ENCODE results near the gene PROKR1. TPM values are rescaled to one million over a fixed set of nuclear protein-coding genes. Genes with fewer than 3 reads are reported as not detected.
A peak's percentile ranks its signal among the peaks of the same experiment; 100 is the strongest.

The PROKR1 gene
- total and polyA plus RNA-seq, 7 experiments from 2014 or later = not detected

DNA sequence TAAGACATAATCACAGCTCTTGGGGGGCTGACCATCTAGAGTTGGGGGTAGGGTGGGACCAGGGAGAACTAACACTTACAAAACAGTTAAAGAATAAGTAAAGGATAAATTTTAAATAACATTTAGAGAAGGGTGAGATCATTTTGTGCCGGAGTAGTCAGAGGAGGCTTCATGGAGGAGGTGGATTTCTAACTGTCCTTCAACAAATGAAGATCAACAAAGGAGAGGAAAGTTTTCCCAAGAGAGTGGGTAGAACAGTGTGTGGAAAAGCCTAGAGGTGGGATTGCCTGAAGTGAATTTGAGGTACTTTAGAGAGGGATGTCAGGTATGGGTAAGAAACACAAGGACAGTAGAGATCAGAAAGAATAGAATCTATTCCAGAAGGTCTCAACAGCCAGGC, 7.3 kb downstream of the PROKR1 start:
- Histone ChIP-seq H3K27me3 (ENCODE audit: control insufficient read depth in 2 of 2, insufficient read depth in 2 of 2, low read length in 2 of 2) (no peaks in the 10 kb centered on the region), H3K36me3 (ENCODE audit: control insufficient read depth in 2 of 3, insufficient read depth in 3 of 3, low read length in 3 of 3) (no peaks in the 10 kb centered on the region), H3K27ac (ENCODE audit: low read depth, low read length) (no peak overlapping the region), H3K4me3 (ENCODE audit: low read length) (no peak overlapping the region), H3K4me1 (ENCODE audit: control insufficient read depth in 2 of 2, insufficient read depth in 2 of 2, low read length in 2 of 2) (peaks cover 6 to 8% of the 10 kb centered on the region in 2 donors), H3K9me3 (ENCODE audit: control insufficient read depth in 2 of 3, low read length in 3 of 3) (no peaks in the 10 kb centered on the region)
- peaks cover 0 to 6% (median 0%) of the 10 kb centered on the region in 11 donors for H3K9me3 Mint-ChIP-seq
- no peak overlapping the region for H3K4me3 Mint-ChIP-seq
- ChIA-PET POLR2A (no interaction called here), CTCF (no interaction called here)
- ATAC-seq = no peak
- intact Hi-C loops (cut with micrococcal nuclease) = loop anchor here in 1 of 2 donors (5.0 to 10.0 kb wide), 3 partner anchors 67 to 266 kb away; partner anchors contain the start of genes APLF and FBXO48
- H3K27me3 Mint-ChIP-seq = peaks cover 10 to 46% (median 32%) of the 10 kb centered on the region in 5 donors
- no peak for DNase-seq
- peak overlapping the region in 1 of 9 donors; percentile 76 for H3K27ac Mint-ChIP-seq
- H3K4me1 Mint-ChIP-seq = peaks cover 16 to 52% (median 20%) of the 10 kb centered on the region in 7 donors
- peaks cover 0 to 4% (median 0%) of the 10 kb centered on the region in 5 donors for H3K36me3 Mint-ChIP-seq

DNA sequence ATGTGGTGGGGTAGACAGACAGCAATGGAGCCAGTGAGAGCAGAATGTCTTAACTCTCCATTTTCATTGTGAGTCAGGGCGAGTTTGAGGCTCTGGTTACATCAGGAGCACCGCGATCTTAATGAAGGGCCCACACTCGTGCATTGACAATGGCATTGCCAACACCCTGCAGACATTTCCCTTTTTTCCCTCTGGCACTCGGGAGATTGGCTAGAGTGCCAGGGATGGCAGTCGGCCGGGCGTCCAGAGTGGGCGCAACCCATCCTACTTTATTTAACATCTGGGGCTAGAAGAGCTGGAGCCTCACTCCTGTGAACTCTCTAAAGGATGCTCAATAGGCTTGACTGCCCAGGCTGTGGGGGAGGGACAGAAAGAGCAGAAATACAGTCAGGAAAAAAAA, 9.7 kb downstream of the PROKR1 start:
- Mint-ChIP-seq H3K36me3 (peaks cover 0 to 3% (median 0%) of the 10 kb centered on the region in 5 donors), H3K4me1 (peaks cover 16 to 49% (median 20%) of the 10 kb centered on the region in 7 donors), H3K9me3 (peaks cover 0 to 3% (median 0%) of the 10 kb centered on the region in 11 donors), H3K27me3 (peaks cover 1 to 43% (median 18%) of the 10 kb centered on the region in 5 donors), H3K4me3 (peak overlapping the region in 2 of 10 donors; percentile 51 to 71), H3K27ac (peak overlapping the region in 2 of 9 donors; percentile 5 to 22)
- Histone ChIP-seq H3K9me3 (ENCODE audit: control insufficient read depth in 2 of 3, low read length in 3 of 3) (no peaks in the 10 kb centered on the region), H3K4me3 (ENCODE audit: low read length) (no peak overlapping the region), H3K4me1 (ENCODE audit: control insufficient read depth in 2 of 2, insufficient read depth in 2 of 2, low read length in 2 of 2) (peaks cover 6 to 8% of the 10 kb centered on the region in 2 donors), H3K36me3 (ENCODE audit: control insufficient read depth in 2 of 3, insufficient read depth in 3 of 3, low read length in 3 of 3) (no peaks in the 10 kb centered on the region), H3K27me3 (ENCODE audit: control insufficient read depth in 2 of 2, insufficient read depth in 2 of 2, low read length in 2 of 2) (no peaks in the 10 kb centered on the region), H3K27ac (ENCODE audit: low read depth, low read length) (no peak overlapping the region)
- ChIA-PET POLR2A (no interaction called here), CTCF (no interaction called here)
- no peak for ATAC-seq
- DNase-seq = no peak
- intact Hi-C loops (cut with micrococcal nuclease) = loop anchor here in 1 of 2 donors (5.0 to 10.0 kb wide), 3 partner anchors 64 to 268 kb away; partner anchors contain the start of genes APLF and FBXO48

DNA sequence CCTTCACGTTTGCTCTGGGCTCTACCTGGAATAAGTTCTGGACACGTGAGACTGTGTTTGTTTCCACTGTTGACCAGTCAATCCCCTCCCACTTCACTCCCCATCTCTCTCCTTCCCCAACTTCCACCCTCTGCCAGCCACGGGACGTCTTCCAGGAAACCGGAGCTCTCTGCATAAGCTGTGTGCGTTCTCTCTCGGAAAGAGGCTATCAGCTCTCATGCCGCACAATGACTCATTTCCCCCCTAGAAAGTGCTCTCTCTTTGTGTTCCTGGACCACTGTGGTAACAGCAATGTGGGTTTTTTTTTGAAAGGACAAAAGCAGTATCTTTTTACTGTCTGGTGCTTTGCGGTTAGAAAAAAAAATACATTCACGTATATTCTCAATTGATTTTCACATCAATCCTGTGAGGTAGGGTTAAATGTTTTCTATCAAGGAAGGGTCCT, 10.2 kb downstream of the PROKR1 start:
- CTCF ChIA-PET = interaction anchor here (0.5 kb wide), 1 partner anchor 15 kb away, joined by 3 read pairs; no protein-coding TSS in a partner anchor
- H3K27me3 Mint-ChIP-seq = peaks cover 4 to 43% (median 17%) of the 10 kb centered on the region in 5 donors
- peaks cover 0 to 3% (median 0%) of the 10 kb centered on the region in 11 donors for H3K9me3 Mint-ChIP-seq
- peaks cover 6 to 8% of the 10 kb centered on the region in 2 donors for H3K4me1 ChIP-seq (ENCODE audit: control insufficient read depth in 2 of 2, insufficient read depth in 2 of 2, low read length in 2 of 2)
- intact Hi-C loops (cut with micrococcal nuclease) = loop anchor here in 1 of 2 donors (5.0 to 10.0 kb wide), 3 partner anchors 64 to 269 kb away; partner anchors contain the start of genes APLF and FBXO48
- peak; percentile 64 for ATAC-seq
- H3K4me3 Mint-ChIP-seq = peak overlapping the region in 2 of 10 donors; percentile 51 to 71
- H3K9me3 ChIP-seq (ENCODE audit: control insufficient read depth in 2 of 3, low read length in 3 of 3) = no peaks in the 10 kb centered on the region
- POLR2A ChIA-PET = no interaction called here
- peaks cover 0 to 3% (median 0%) of the 10 kb centered on the region in 5 donors for H3K36me3 Mint-ChIP-seq
- no peak overlapping the region for H3K27ac ChIP-seq (ENCODE audit: low read depth, low read length)
- no peaks in the 10 kb centered on the region for H3K36me3 ChIP-seq (ENCODE audit: control insufficient read depth in 2 of 3, insufficient read depth in 3 of 3, low read length in 3 of 3)
- H3K4me3 ChIP-seq (ENCODE audit: low read length) = no peak overlapping the region
- H3K27ac Mint-ChIP-seq = peak overlapping the region in 3 of 9 donors; percentile 5 to 58 (median 41)
- H3K27me3 ChIP-seq (ENCODE audit: control insufficient read depth in 2 of 2, insufficient read depth in 2 of 2, low read length in 2 of 2) = no peaks in the 10 kb centered on the region
- peaks cover 16 to 47% (median 20%) of the 10 kb centered on the region in 7 donors for H3K4me1 Mint-ChIP-seq
- DNase-seq = peak in 1 of 9 donors; percentile 53

DNA sequence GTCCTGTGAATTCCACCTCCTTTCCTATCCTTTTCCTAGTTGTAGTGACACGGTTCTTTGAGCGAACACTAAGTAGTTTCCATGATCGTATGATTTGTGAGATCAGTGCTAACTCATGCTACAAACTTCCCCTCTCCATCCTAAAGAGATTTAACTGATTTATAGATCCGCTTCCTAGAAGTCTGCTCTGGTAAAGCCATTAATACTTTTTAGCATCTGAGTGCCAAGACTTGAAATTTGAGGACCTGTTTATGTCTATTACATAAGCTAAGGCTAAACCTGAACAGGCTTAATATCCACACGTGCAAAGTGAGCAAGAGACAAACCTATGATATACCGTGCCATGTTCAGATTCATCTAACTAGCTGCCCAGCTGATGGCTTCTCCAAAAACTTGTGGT, 14.9 kb downstream of the PROKR1 start:
- ATAC-seq = no peak
- no peak overlapping the region for H3K4me3 ChIP-seq (ENCODE audit: low read length)
- no peak overlapping the region for H3K27ac ChIP-seq (ENCODE audit: low read depth, low read length)
- Mint-ChIP-seq H3K36me3 (peaks cover 0 to 3% (median 0%) of the 10 kb centered on the region in 5 donors), H3K9me3 (peaks cover 0 to 3% (median 0%) of the 10 kb centered on the region in 11 donors), H3K4me1 (peaks cover 8 to 19% (median 9%) of the 10 kb centered on the region in 7 donors), H3K27ac (no peak overlapping the region), H3K4me3 (no peak overlapping the region), H3K27me3 (peaks cover 10 to 50% (median 18%) of the 10 kb centered on the region in 5 donors)
- ChIA-PET CTCF (no interaction called here), POLR2A (no interaction called here)
- H3K4me1 ChIP-seq (ENCODE audit: control insufficient read depth in 2 of 2, insufficient read depth in 2 of 2, low read length in 2 of 2) = peaks cover 6 to 8% of the 10 kb centered on the region in 2 donors
- H3K36me3 ChIP-seq (ENCODE audit: control insufficient read depth in 2 of 3, insufficient read depth in 3 of 3, low read length in 3 of 3) = no peaks in the 10 kb centered on the region
- no peaks in the 10 kb centered on the region for H3K27me3 ChIP-seq (ENCODE audit: control insufficient read depth in 2 of 2, insufficient read depth in 2 of 2, low read length in 2 of 2)
- intact Hi-C loops (cut with micrococcal nuclease) = loop anchor here in 1 of 2 donors (10.0 kb wide), 1 partner anchor 273 kb away; no protein-coding TSS in a partner anchor
- no peak for DNase-seq
- H3K9me3 ChIP-seq (ENCODE audit: control insufficient read depth in 2 of 3, low read length in 3 of 3) = no peaks in the 10 kb centered on the region

DNA sequence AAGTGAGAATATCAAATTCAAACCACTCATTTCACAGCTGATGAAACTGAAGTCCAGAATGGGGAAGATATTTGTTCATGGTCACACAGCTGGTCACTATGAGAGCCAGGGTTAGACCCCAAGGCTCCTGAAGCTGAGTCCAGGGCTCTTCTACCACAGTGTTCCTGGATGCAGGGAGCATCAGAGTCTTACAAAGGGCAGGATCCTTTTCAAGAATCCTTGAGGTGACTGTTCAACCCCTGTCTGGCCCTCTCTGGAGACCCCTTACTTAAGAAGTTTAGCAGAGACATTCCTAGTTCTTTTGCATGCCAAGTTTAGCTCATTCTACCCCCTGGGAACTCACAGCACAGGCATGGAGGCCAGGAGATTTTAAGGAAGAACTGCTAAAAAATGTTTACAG, 15.7 kb downstream of the PROKR1 start:
- no peak overlapping the region for H3K4me3 Mint-ChIP-seq
- ATAC-seq (no peak), DNase-seq (no peak)
- H3K27me3 Mint-ChIP-seq = peaks cover 13 to 50% (median 20%) of the 10 kb centered on the region in 5 donors
- no peaks in the 10 kb centered on the region for H3K36me3 ChIP-seq (ENCODE audit: control insufficient read depth in 2 of 3, insufficient read depth in 3 of 3, low read length in 3 of 3)
- peaks cover 0 to 2% of the 10 kb centered on the region in 2 donors for H3K4me1 ChIP-seq (ENCODE audit: control insufficient read depth in 2 of 2, insufficient read depth in 2 of 2, low read length in 2 of 2)
- H3K27me3 ChIP-seq (ENCODE audit: control insufficient read depth in 2 of 2, insufficient read depth in 2 of 2, low read length in 2 of 2) = no peaks in the 10 kb centered on the region
- H3K27ac Mint-ChIP-seq = no peak overlapping the region
- H3K9me3 ChIP-seq (ENCODE audit: control insufficient read depth in 2 of 3, low read length in 3 of 3) = no peaks in the 10 kb centered on the region
- ChIA-PET CTCF (no interaction called here), POLR2A (no interaction called here)
- H3K27ac ChIP-seq (ENCODE audit: low read depth, low read length) = no peak overlapping the region
- intact Hi-C loops (cut with micrococcal nuclease) = loop anchor here in 1 of 2 donors (10.0 kb wide), 1 partner anchor 274 kb away; no protein-coding TSS in a partner anchor
- peaks cover 0 to 3% (median 0%) of the 10 kb centered on the region in 5 donors for H3K36me3 Mint-ChIP-seq
- H3K9me3 Mint-ChIP-seq = peaks cover 0 to 3% (median 0%) of the 10 kb centered on the region in 11 donors
- H3K4me1 Mint-ChIP-seq = peaks cover under 1 to 15% (median 1%) of the 10 kb centered on the region in 7 donors
- H3K4me3 ChIP-seq (ENCODE audit: low read length) = no peak overlapping the region

DNA sequence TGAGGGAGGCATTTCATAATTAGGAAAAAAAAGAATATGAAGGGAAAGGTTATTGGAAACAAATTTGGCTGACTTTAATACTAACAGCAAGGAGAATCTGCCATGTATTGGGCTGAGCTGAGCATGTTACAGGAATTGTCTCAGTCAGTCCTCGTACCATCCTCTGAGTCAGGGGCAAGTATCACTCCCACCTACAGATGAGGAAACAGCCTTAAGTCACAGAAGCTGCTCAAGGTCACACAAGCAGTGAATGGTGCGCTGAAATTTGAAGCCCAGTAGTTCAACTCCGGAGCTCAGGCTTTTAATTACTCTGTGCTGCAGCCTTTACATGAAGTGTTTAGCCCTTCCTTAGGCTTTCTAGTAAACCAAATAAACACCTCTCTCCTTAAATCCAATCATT, 17.3 kb downstream of the PROKR1 start:
- Mint-ChIP-seq H3K9me3 (peaks cover 0 to 5% (median 0%) of the 10 kb centered on the region in 11 donors), H3K4me3 (no peak overlapping the region), H3K4me1 (peaks cover 0 to 7% (median 0%) of the 10 kb centered on the region in 7 donors), H3K27me3 (peaks cover 20 to 54% (median 31%) of the 10 kb centered on the region in 5 donors), H3K36me3 (no peaks in the 10 kb centered on the region), H3K27ac (no peak overlapping the region)
- no peak for DNase-seq
- POLR2A ChIA-PET = no interaction called here
- H3K4me1 ChIP-seq (ENCODE audit: control insufficient read depth in 2 of 2, insufficient read depth in 2 of 2, low read length in 2 of 2) = no peaks in the 10 kb centered on the region
- H3K27ac ChIP-seq (ENCODE audit: low read depth, low read length) = no peak overlapping the region
- CTCF ChIA-PET = no interaction called here
- H3K4me3 ChIP-seq (ENCODE audit: low read length) = no peak overlapping the region
- H3K27me3 ChIP-seq (ENCODE audit: control insufficient read depth in 2 of 2, insufficient read depth in 2 of 2, low read length in 2 of 2) = no peaks in the 10 kb centered on the region
- no peak for ATAC-seq
- H3K9me3 ChIP-seq (ENCODE audit: control insufficient read depth in 2 of 3, low read length in 3 of 3) = no peaks in the 10 kb centered on the region
- intact Hi-C loops (cut with micrococcal nuclease) = no loop called here
- no peaks in the 10 kb centered on the region for H3K36me3 ChIP-seq (ENCODE audit: control insufficient read depth in 2 of 3, insufficient read depth in 3 of 3, low read length in 3 of 3)
